DND-41 (cell line): ENCODE measurements around the gene MBNL3.

Experiments used
- ATAC-seq: fragments of 200-7000 bp; cut with Tn5 transposase; 3 replicates; pipeline ENCODE4 v1.9.1; 2021; ENCODE audit warnings: low read depth; ENCODE audit not compliant: insufficient read depth
- DNase-seq: peaks from one replicate; pipeline ENCODE4 v3.0.0-alpha.2; 2020
- H2AFZ ChIP-seq: 2 replicates; pipeline ENCODE4 v1.6.0; 2012; ENCODE audit warnings: low read depth, low read length
- H3K27ac ChIP-seq: 2 replicates; pipeline ENCODE4 v1.5.1; 2012; ENCODE audit warnings: low read length, inconsistent platforms
- H3K27me3 ChIP-seq: fragments of 200-600 bp; sonication (generic); 2 replicates; pipeline ENCODE4 v1.6.0; 2012; ENCODE audit warnings: low read length, mild to moderate bottlenecking, inconsistent platforms; ENCODE audit not compliant: insufficient read depth, poor library complexity
- H3K36me3 ChIP-seq: 2 replicates; pipeline ENCODE4 v1.5.1; 2012; ENCODE audit warnings: low read length, inconsistent platforms; ENCODE audit not compliant: insufficient read depth
- H3K4me1 ChIP-seq: 2 replicates; pipeline ENCODE4 v1.5.1; 2012; ENCODE audit warnings: mild to moderate bottlenecking, low read length; ENCODE audit not compliant: insufficient read depth
- H3K4me2 ChIP-seq: 2 replicates; pipeline ENCODE4 v1.6.0; 2012; ENCODE audit warnings: mild to moderate bottlenecking, moderate library complexity, low read length, inconsistent platforms; ENCODE audit not compliant: insufficient read depth
- H3K4me3 ChIP-seq, 2 experiments: fragments of 200-600 bp in 1 of 2; shearing (Covaris generic) in 1 of 2; 2 replicates each; pipeline ENCODE4 v1.5.1; 2012 to 2016; ENCODE audit warnings: inconsistent platforms in 2 of 2, low read length in 2 of 2, mild to moderate bottlenecking in 2 of 2, low read depth in 1 of 2, moderate library complexity in 1 of 2
- H3K79me2 ChIP-seq: 2 replicates; pipeline ENCODE4 v1.6.0; 2012; ENCODE audit warnings: low read length, inconsistent platforms; ENCODE audit not compliant: insufficient read depth
- H3K9ac ChIP-seq: 2 replicates; pipeline ENCODE4 v1.6.0; 2012; ENCODE audit warnings: low read depth, mild to moderate bottlenecking, inconsistent platforms, low read length, moderate library complexity
- H3K9me3 ChIP-seq: 2 replicates; pipeline ENCODE4 v1.5.1; 2012; ENCODE audit warnings: low read length, moderate library complexity, mild to moderate bottlenecking, inconsistent platforms; ENCODE audit not compliant: insufficient read depth, severe bottlenecking
- H4K20me1 ChIP-seq: 2 replicates; pipeline ENCODE4 v1.6.0; 2012; ENCODE audit warnings: low read length; ENCODE audit not compliant: insufficient read depth
- EZH2 ChIP-seq: IDR thresholded peaks from 3 replicates; pipeline ENCODE4 v1.6.1; 2012; ENCODE audit warnings: borderline replicate concordance, low read depth, mild to moderate bottlenecking, moderate library complexity, low read length, inconsistent platforms; ENCODE audit not compliant: severe bottlenecking
- TF ChIP-seq, protein P1 (sequence below): IDR thresholded peaks from 2 replicates; pipeline ENCODE4 v1.5.1; 2012; ENCODE audit warnings: borderline replicate concordance, low read length, moderate library complexity, mild to moderate bottlenecking; ENCODE audit not compliant: poor library complexity, severe bottlenecking; ENCODE audit errors: extremely low read depth

MBNL3 gene

DNA sequence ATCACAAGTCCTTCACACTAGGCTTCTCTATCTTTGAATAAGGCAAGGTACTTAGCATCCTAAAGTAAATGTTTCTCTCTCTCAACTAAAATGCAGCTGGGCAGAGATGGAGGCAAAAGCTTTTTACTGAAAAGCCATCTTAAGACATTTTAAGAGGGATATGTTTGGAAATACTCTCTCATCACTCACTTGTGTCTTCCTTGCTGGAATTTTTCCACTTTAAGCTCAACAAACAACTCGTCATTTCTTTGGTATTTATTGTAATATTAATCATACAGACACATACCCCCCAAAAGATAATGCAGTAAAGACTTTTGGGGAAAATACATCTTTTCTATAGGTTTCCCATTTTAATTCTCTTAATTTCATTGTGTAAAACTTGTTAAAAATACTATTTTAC is 16.4 kb downstream of the MBNL3 start:
- no peaks in the 10 kb centered on the region for H3K9me3 ChIP-seq
- H3K9ac ChIP-seq: no peak overlapping the region
- H4K20me1 ChIP-seq: peaks cover 23% of the 10 kb centered on the region
- H2AFZ ChIP-seq: no peak overlapping the region
- no peak overlapping the region for H3K4me3 ChIP-seq
- H3K79me2 ChIP-seq: peaks cover 94% of the 10 kb centered on the region
- no peak for DNase-seq
- H3K27me3 ChIP-seq: no peaks in the 10 kb centered on the region
- no peak for ATAC-seq
- 0 out of 2 replicates have a peak, but pooled peaks cover 3% of the 10 kb centered on the region for H3K36me3 ChIP-seq
- TF ChIP-seq, protein P1, sequence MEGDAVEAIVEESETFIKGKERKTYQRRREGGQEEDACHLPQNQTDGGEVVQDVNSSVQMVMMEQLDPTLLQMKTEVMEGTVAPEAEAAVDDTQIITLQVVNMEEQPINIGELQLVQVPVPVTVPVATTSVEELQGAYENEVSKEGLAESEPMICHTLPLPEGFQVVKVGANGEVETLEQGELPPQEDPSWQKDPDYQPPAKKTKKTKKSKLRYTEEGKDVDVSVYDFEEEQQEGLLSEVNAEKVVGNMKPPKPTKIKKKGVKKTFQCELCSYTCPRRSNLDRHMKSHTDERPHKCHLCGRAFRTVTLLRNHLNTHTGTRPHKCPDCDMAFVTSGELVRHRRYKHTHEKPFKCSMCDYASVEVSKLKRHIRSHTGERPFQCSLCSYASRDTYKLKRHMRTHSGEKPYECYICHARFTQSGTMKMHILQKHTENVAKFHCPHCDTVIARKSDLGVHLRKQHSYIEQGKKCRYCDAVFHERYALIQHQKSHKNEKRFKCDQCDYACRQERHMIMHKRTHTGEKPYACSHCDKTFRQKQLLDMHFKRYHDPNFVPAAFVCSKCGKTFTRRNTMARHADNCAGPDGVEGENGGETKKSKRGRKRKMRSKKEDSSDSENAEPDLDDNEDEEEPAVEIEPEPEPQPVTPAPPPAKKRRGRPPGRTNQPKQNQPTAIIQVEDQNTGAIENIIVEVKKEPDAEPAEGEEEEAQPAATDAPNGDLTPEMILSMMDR: no peak
- no peak for TF ChIP-seq EZH2
- no peak overlapping the region for H3K4me2 ChIP-seq
- H3K27ac ChIP-seq: no peak overlapping the region
- peaks cover 20% of the 10 kb centered on the region for H3K4me1 ChIP-seq

- no peak for TF ChIP-seq EZH2
- TF ChIP-seq, protein P1: no peak
- Histone ChIP-seq H3K9me3 (no peaks in the 10 kb centered on the region), H3K9ac (no peak overlapping the region), H3K79me2 (peaks cover 88% of the 10 kb centered on the region), H3K4me3 (no peak overlapping the region), H2AFZ (no peak overlapping the region), H3K36me3 (0 out of 2 replicates have a peak, but pooled peaks cover 3% of the 10 kb centered on the region), H3K27me3 (no peaks in the 10 kb centered on the region), H4K20me1 (peaks cover 23% of the 10 kb centered on the region), H3K4me1 (peaks cover 13% of the 10 kb centered on the region), H3K27ac (no peak overlapping the region), H3K4me2 (no peak overlapping the region)
- DNase-seq: no peak
- ATAC-seq: no peak
These were observed 18.0 kb downstream of the MBNL3 start for GRCh38 chrX:132470831-132471230.

GRCh38 chrX:132470179-132470578 is 18.7 kb downstream of the MBNL3 start:
- H3K79me2 ChIP-seq: peaks cover 87% of the 10 kb centered on the region
- no peaks in the 10 kb centered on the region for H3K9me3 ChIP-seq
- TF ChIP-seq EZH2: no peak
- TF ChIP-seq, protein P1: no peak
- peaks cover 6% of the 10 kb centered on the region for H3K4me1 ChIP-seq
- H2AFZ ChIP-seq: no peak overlapping the region
- H3K27me3 ChIP-seq: no peaks in the 10 kb centered on the region
- peaks cover 23% of the 10 kb centered on the region for H4K20me1 ChIP-seq
- H3K27ac ChIP-seq: no peak overlapping the region
- H3K36me3 ChIP-seq: 0 out of 2 replicates have a peak, but pooled peaks cover 3% of the 10 kb centered on the region
- H3K4me2 ChIP-seq: no peak overlapping the region
- H3K4me3 ChIP-seq: no peak overlapping the region
- ATAC-seq: no peak
- no peak overlapping the region for H3K9ac ChIP-seq
- DNase-seq: no peak

- no peak overlapping the region for H3K4me3 ChIP-seq
- no peak overlapping the region for H3K4me2 ChIP-seq
- no peak for TF ChIP-seq EZH2
- TF ChIP-seq, protein P1: no peak
- H3K9ac ChIP-seq: no peak overlapping the region
- no peak overlapping the region for H2AFZ ChIP-seq
- H3K4me1 ChIP-seq: no peaks in the 10 kb centered on the region
- H3K79me2 ChIP-seq: peaks cover 81% of the 10 kb centered on the region
- peaks cover 11% of the 10 kb centered on the region; the same call in 1 of the 2 replicates for H4K20me1 ChIP-seq
- no peaks in the 10 kb centered on the region for H3K9me3 ChIP-seq
- H3K36me3 ChIP-seq: 0 out of 2 replicates have a peak, but pooled peaks cover 3% of the 10 kb centered on the region
- DNase-seq (no peak), ATAC-seq (no peak)
- H3K27ac ChIP-seq: no peak overlapping the region
- H3K27me3 ChIP-seq: no peaks in the 10 kb centered on the region
These were observed 20.4 kb downstream of the MBNL3 start for GRCh38 chrX:132468454-132468853.
